Colonic mucosa (tissue), 4 donors: ENCODE results near the gene ZFYVE21. TPM values are rescaled to one million over a fixed set of nuclear protein-coding genes. Genes with fewer than 3 reads are reported as not detected.

Experiments used
- DNase-seq: peaks from one replicate; pipeline ENCODE4 v3.0.0-alpha.2; 2020
- H3K27ac ChIP-seq: fragments of 200-600 bp; one replicate; pipeline ENCODE4 v1.8.0; 2021
- H3K27me3 ChIP-seq: fragments of 200-600 bp; one replicate; pipeline ENCODE4 v1.8.0; 2021
- H3K36me3 ChIP-seq: fragments of 200-600 bp; one replicate; pipeline ENCODE4 v1.8.0; 2021
- H3K4me1 ChIP-seq: fragments of 200-600 bp; one replicate; pipeline ENCODE4 v1.8.0; 2021; ENCODE audit warnings: mild to moderate bottlenecking
- H3K4me3 ChIP-seq: fragments of 200-600 bp; one replicate; pipeline ENCODE4 v1.8.0; 2021
- H3K9ac ChIP-seq, 2 donors: one replicate each; pipeline ENCODE4 v1.7.0; 2013; ENCODE audit warnings: control low read depth in 2 of 2, low read depth in 2 of 2, low read length in 2 of 2
- H3K9me3 ChIP-seq: fragments of 200-600 bp; one replicate; pipeline ENCODE4 v1.8.0; 2021
- intact Hi-C: fragments of 100-400 bp; cut with DNase I; formaldehyde crosslinking; loops from one replicate; pipeline ENCODE4 v1.14.1; 2022
- total RNA-seq, 2 donors: library from RNA; stranded (reverse); fragmentation: NEBNext Ultra II Directional in 1 of 2; extraction: Animal tissue kit (Norgen Biotek cat#: 25700) in 1 of 2; gene quantifications; one replicate each; pipeline ENCODE4 v1.2.1, GENCODE V29; 2021
- TF ChIP-seq, protein P1 (sequence below): fragments of 200-600 bp; IDR thresholded peaks from one replicate; pipeline ENCODE4 v1.8.0; 2022; ENCODE audit warnings: antibody characterized with exemption, mild to moderate bottlenecking
- donor health status: healthy.
- donor health status: DM: no; HTN: no; CAD: no.
- donor health status: DM: no; HTN: no; CAD: no.

The ZFYVE21 gene
- total RNA-seq, 2 donors from 2014 or later = 49.3 to 68.9 TPM

DNA sequence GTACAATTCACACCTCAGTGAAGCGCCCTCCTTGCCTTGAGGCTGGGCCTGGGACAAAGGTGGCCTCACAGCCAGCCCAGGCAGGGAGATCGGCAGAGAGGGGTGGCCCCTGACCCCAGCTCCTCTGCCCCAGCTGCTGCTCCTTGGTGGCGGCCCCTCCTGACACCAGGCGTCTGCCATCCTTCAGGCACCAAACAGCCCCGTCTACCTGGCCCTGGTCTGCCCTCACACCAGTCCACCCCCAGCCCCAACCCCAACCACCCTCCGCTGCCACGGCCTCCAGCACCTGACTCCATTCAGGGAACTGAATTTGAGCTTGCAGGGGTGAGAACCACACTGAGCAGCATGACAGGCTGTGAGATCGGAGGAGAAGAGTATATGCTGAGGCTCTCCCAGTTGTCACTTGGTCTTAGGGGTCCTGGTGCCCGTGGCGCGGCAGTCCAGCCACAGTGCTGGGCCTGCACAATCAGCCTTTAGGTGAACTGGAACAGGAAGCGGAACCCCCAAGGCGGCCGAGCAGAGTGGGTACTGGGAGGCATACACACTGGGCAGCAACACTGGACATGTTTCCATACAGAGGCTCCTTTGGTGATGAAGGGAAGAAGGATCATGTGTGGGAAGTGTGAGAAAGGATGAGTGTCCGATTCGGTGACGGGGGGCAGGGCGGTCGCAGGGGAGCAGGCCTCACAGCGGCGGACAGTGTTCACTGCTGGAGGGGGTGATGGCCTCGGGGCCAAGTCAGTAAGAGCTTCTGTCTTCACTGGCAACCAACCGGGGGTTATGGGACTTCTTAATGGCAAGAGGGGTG is 18.7 kb downstream of the ZFYVE21 start:
- Histone ChIP-seq H3K4me3 (no peak overlapping the region), H3K9ac (no peak overlapping the region), H3K9me3 (no peaks in the 10 kb centered on the region), H3K4me1 (no peaks in the 10 kb centered on the region), H3K27ac (no peak overlapping the region), H3K27me3 (no peaks in the 10 kb centered on the region), H3K36me3 (peaks cover 12% of the 10 kb centered on the region)
- TF ChIP-seq, protein P1, sequence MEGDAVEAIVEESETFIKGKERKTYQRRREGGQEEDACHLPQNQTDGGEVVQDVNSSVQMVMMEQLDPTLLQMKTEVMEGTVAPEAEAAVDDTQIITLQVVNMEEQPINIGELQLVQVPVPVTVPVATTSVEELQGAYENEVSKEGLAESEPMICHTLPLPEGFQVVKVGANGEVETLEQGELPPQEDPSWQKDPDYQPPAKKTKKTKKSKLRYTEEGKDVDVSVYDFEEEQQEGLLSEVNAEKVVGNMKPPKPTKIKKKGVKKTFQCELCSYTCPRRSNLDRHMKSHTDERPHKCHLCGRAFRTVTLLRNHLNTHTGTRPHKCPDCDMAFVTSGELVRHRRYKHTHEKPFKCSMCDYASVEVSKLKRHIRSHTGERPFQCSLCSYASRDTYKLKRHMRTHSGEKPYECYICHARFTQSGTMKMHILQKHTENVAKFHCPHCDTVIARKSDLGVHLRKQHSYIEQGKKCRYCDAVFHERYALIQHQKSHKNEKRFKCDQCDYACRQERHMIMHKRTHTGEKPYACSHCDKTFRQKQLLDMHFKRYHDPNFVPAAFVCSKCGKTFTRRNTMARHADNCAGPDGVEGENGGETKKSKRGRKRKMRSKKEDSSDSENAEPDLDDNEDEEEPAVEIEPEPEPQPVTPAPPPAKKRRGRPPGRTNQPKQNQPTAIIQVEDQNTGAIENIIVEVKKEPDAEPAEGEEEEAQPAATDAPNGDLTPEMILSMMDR = no peak
- DNase-seq = no peak
- intact Hi-C loops = no loop called here

DNA sequence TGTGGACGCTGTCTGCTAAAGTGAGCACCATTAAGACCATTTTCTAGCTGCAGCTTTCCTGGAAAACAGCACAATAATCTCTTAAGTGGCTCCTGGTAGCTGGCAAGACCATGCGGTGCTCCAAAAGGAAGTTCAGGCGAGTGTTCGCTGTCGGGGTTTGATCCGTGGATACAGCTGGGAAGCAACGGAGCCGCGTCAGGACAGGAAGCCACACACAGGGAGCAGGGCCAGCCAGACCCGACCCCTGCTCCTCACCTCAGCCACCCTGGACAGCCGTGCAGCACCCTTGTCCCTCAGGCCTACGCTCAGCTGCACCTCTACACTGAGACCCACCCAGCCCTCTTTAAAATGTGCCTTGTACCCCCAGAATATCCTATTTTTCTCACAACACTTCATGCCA is 19.4 kb downstream of the ZFYVE21 start:
- no peak overlapping the region for H3K9ac ChIP-seq
- intact Hi-C loops = no loop called here
- H3K9me3 ChIP-seq = no peaks in the 10 kb centered on the region
- no peak overlapping the region for H3K4me3 ChIP-seq
- no peaks in the 10 kb centered on the region for H3K27me3 ChIP-seq
- TF ChIP-seq, protein P1 = no peak
- H3K36me3 ChIP-seq = peaks cover 12% of the 10 kb centered on the region
- H3K4me1 ChIP-seq = no peaks in the 10 kb centered on the region
- H3K27ac ChIP-seq = no peak overlapping the region
- DNase-seq = no peak

DNA sequence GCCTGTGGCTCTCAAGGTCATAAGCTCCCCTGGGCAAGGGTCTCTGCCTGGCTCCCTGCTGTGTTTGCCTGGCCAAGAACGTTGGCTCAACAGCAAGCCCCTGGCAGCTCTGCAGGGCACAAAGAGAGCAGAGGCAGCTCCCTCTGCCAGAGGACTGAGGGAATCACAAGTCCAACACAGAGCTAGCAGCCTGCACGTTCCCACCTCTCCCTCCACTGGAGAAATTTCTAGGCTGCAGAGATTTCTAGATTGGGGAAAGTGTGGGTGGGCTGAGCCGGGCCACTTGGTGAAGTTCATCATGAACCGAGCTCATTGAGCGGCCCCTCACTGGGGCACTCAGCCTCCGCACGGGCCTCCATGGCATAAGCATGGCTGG is 19.8 kb downstream of the ZFYVE21 start:
- Histone ChIP-seq H3K4me3 (no peak overlapping the region), H3K27me3 (no peaks in the 10 kb centered on the region), H3K36me3 (peaks cover 12% of the 10 kb centered on the region), H3K9ac (no peak overlapping the region), H3K4me1 (no peaks in the 10 kb centered on the region), H3K9me3 (no peaks in the 10 kb centered on the region), H3K27ac (no peak overlapping the region)
- TF ChIP-seq, protein P1 = no peak
- intact Hi-C loops = no loop called here
- no peak for DNase-seq

DNA sequence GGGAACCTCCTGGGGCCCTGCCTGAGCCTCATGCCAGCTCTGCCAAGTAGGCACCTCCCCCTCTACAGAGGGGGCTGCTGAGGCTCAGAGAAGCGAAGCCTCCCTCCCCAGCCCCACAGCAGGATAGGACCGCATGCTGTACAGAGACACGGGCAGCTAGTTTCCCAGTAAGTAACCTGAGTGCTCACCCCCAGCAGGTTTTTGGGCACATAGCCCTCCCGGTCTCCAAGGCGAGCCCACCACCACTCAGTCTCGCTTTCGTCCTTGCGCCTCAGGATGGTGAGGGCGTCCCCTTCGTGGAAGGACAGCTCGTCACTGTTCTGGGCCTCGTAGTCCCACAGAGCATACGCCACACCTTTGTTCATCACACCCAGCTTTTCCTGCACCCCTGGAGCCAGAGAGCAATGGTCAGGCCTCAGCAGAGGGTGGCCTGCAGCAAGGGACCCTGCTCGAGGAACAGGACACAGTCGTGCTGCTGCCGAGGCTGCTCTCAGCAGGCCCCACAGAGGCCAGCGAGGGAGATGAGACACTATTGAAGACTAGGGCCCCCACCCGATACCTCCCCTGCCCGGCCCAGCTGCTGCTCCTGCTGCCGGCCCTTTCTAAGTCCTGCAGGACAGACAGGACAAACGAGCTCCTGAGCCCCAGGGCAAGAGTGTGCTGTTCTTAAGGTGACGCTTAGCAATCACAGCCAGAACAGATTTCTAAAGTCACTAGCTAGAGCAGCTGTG is 20.4 kb downstream of the ZFYVE21 start:
- H3K9ac ChIP-seq = no peak overlapping the region
- H3K27me3 ChIP-seq = no peaks in the 10 kb centered on the region
- peaks cover 12% of the 10 kb centered on the region for H3K36me3 ChIP-seq
- no peaks in the 10 kb centered on the region for H3K4me1 ChIP-seq
- TF ChIP-seq, protein P1 = no peak
- no peak overlapping the region for H3K27ac ChIP-seq
- H3K4me3 ChIP-seq = no peak overlapping the region
- intact Hi-C loops = no loop called here
- no peak for DNase-seq
- no peaks in the 10 kb centered on the region for H3K9me3 ChIP-seq

DNA sequence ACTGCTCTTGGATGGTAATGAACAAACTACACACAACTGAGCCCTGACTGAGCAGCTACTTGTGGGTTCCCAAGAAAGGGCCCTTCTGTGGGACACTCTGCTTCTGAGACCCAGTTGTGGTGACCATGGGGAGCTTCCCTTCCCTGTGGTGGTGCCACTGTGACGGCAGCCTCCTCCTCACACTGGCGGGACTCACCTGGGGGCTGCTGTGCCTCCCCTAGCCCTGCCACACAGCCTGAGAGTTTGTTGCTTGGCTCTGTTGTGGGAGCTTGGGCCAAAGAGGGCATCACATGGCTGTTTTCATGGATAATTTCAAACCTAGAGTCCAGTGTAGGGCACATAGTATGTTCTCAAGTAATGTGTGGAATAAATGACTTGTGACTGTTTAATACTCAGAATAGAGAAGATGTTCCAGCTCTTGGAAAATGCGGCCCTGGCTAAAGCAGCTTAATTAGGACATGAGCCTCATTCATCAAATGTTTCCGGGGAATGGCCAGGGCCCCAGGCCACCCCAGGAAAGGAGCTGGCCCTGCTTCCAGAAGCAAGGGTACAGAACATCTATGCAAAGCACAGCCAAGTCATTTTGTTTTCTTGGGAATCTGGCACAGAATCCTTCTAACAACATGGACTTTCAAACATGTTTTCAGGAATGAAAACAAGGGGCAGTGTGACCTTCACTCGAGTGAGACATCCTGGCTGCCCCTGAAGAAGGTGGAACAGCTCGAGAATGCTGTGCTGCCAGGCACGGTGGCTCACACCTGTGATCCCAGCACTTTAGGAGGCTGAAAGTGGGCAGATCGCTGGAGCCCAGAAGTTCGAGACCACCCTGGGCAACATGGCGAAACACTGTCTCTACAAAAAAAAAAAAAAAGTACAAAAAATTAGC is 21.2 kb downstream of the ZFYVE21 start:
- no peak for DNase-seq
- intact Hi-C loops = no loop called here
- Histone ChIP-seq H3K27ac (no peak overlapping the region), H3K27me3 (no peaks in the 10 kb centered on the region), H3K4me1 (no peaks in the 10 kb centered on the region), H3K36me3 (peaks cover 11% of the 10 kb centered on the region), H3K9ac (no peak overlapping the region), H3K4me3 (no peak overlapping the region), H3K9me3 (no peaks in the 10 kb centered on the region)
- TF ChIP-seq, protein P1 = no peak
